ENCODE measurements around the gene FOXL2NB. TPM values are rescaled to one million over a fixed set of nuclear protein-coding genes. Genes with fewer than 3 reads are reported as not detected.

The FOXL2NB gene
- polyA plus RNA-seq, 2 donors, result 0.04 to 0.06 TPM

DNA sequence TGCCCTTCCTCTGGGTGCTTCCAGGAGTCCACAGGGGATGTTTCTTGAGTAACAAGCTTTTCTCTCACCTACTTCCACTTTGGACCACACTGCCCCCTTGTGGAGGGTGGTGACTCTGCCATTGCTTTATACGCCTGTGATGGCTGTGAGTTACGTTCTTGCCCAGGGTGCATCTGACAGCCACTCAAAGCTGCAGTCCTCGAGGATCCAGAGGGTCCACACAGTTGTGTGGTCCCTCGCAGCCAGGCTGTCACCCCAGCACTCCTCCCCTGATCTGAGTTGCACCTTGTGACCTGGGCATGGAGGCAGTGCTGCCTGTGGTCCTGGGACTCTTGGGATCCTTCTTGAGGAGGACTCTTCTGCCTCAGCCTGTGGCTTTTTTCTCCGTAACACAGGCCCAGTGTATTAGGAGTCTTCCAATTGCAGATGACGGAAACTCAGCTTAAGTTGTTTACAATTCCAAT lies 23.5 kb upstream of the FOXL2NB start:
- Histone ChIP-seq H3K4me1 (ENCODE audit: control insufficient read depth in 2 of 2, insufficient read depth in 2 of 2, low read length in 1 of 2) (peaks cover 0 to 2% of the 10 kb centered on the region in 2 donors), H3K4me3 (ENCODE audit: low read depth in 1 of 2, low read length in 2 of 2) (no peak overlapping the region), H3K27ac (ENCODE audit: low read depth in 2 of 2, low read length in 1 of 2) (no peak overlapping the region), H3K27me3 (ENCODE audit: control insufficient read depth in 1 of 2, insufficient read depth in 2 of 2, low read length in 2 of 2) (no peaks in the 10 kb centered on the region), H3K36me3 (ENCODE audit: control insufficient read depth in 2 of 2, insufficient read depth in 2 of 2, low read length in 1 of 2) (no peaks in the 10 kb centered on the region), H3K9me3 (ENCODE audit: control insufficient read depth in 2 of 2, insufficient read depth in 1 of 2, low read depth in 1 of 2, low read length in 1 of 2) (peaks cover 0 to 2% of the 10 kb centered on the region in 2 donors)
- WGBS, 2 donors, result 21 to 24% methylated on average over 6 of the region's 6 CpGs

DNA sequence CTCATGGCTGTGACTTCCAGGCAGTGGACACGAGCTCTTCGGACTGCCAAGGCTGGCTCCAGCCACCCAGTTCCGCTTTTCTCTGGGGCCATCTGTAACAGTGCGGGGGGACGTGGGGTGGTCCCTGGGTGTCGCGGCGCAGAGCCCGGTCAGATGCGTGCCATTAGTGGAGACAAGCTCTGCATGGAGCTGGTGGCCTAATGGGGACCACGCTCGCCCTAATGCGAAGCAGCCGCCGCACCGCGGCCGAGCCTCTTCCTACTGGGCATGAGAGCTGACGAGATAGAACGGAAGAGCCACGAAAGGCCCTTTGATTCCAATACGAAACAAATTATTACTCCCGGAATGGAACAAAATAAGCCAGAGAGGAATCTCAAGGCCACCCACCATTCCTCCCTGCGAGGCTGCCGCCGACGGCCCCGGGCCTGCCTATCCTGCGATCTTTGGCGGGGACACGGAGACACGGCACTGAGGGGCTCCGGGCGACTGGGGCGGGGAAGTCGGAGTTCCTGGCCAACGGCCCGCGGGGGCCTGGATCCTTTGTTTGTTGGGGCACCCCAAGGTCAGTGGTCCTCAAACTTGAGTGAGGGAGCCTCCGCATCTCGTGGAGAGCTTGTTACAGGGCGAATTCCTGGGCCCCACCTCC lies 18.2 kb upstream of the FOXL2NB start:
- Histone ChIP-seq H3K4me3 (ENCODE audit: low read depth in 1 of 2, low read length in 2 of 2) (no peak overlapping the region), H3K27ac (ENCODE audit: low read depth in 2 of 2, low read length in 1 of 2) (no peak overlapping the region), H3K4me1 (ENCODE audit: control insufficient read depth in 2 of 2, insufficient read depth in 2 of 2, low read length in 1 of 2) (no peaks in the 10 kb centered on the region), H3K9me3 (ENCODE audit: control insufficient read depth in 2 of 2, insufficient read depth in 1 of 2, low read depth in 1 of 2, low read length in 1 of 2) (no peaks in the 10 kb centered on the region), H3K27me3 (ENCODE audit: control insufficient read depth in 1 of 2, insufficient read depth in 2 of 2, low read length in 2 of 2) (no peaks in the 10 kb centered on the region), H3K36me3 (ENCODE audit: control insufficient read depth in 2 of 2, insufficient read depth in 2 of 2, low read length in 1 of 2) (no peaks in the 10 kb centered on the region)
- WGBS, 2 donors, result 95% methylated on average over 42 of the region's 42 CpGs

DNA sequence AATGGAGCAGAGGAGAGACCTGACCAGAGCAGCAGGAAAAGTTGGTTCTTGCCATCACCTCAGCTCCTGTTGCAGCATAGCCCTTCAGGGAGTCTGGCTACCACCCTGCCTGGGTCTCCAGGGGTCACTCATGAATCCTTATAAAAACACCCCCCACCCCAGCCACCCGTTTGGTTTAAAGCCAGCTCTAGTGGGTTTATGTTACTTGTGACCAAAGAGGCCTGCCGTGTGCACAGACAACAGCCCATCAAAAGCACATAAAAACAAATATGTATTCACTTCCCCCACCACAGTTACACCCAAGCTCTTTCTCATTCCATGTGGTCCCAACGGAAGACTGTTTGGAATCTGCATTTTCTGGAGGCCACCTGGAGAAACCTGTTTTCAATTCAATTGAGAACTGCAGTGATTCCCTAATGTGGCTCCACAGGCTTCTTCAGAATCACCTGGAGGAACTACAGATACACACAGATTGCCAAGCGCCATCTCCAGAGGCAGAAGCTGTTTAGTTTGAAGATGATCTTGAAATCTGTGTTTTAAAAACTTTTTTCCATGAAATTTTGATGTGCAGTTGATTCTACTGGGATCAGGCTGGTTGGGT lies 13.8 kb upstream of the FOXL2NB start:
- H3K4me1 ChIP-seq (ENCODE audit: control insufficient read depth in 2 of 2, insufficient read depth in 2 of 2, low read length in 1 of 2), result peaks cover 7 to 16% of the 10 kb centered on the region in 2 donors
- peaks cover 7 to 19% of the 10 kb centered on the region in 2 donors for H3K27me3 ChIP-seq (ENCODE audit: control insufficient read depth in 1 of 2, insufficient read depth in 2 of 2, low read length in 2 of 2)
- 76 to 83% methylated on average over 4 of the region's 4 CpGs for WGBS, 2 donors
- H3K4me3 ChIP-seq (ENCODE audit: low read depth in 1 of 2, low read length in 2 of 2), result no peak overlapping the region
- H3K9me3 ChIP-seq (ENCODE audit: control insufficient read depth in 2 of 2, insufficient read depth in 1 of 2, low read depth in 1 of 2, low read length in 1 of 2), result peaks cover 0 to 3% of the 10 kb centered on the region in 2 donors
- H3K27ac ChIP-seq (ENCODE audit: low read depth in 2 of 2, low read length in 1 of 2), result no peak overlapping the region
- no peaks in the 10 kb centered on the region for H3K36me3 ChIP-seq (ENCODE audit: control insufficient read depth in 2 of 2, insufficient read depth in 2 of 2, low read length in 1 of 2)

DNA sequence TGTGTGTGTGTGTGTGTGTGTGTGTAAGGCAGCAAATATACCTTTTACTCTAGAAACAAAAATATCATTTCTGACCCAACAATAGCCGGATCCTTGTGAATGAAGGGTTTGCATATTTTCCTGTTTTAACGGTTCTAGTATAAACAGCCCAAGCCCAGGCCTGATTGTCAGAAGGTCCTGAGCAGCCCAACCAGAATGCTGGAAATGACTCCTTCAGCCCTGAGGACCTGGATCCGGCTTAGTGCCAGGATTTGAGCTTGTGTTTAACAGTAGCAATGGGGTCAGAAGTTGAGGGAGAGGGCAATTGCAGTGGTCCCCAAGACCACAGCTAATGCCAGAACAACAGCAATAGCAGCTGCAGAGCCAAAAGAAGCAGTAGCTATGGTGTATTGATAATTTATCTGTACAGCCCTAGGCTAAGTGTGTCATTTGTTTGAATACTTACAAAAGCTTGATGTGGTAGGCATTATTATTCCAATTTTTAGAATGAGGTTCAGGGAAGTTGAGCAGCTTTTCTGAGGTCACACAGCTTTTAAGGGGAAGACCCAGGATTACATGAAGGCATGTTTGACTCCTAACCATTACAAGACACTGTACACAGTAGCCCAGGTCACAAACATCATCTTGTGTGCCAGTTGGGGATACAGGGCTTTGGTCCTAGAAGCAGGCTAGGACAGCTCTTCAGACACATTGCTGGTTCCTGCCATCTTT lies 12.9 kb upstream of the FOXL2NB start:
- 50 to 67% methylated on average over 3 of the region's 3 CpGs for WGBS, 2 donors
- Histone ChIP-seq H3K27ac (ENCODE audit: low read depth in 2 of 2, low read length in 1 of 2) (no peak overlapping the region), H3K27me3 (ENCODE audit: control insufficient read depth in 1 of 2, insufficient read depth in 2 of 2, low read length in 2 of 2) (peaks cover 7 to 26% of the 10 kb centered on the region in 2 donors), H3K4me3 (ENCODE audit: low read depth in 1 of 2, low read length in 2 of 2) (no peak overlapping the region), H3K36me3 (ENCODE audit: control insufficient read depth in 2 of 2, insufficient read depth in 2 of 2, low read length in 1 of 2) (no peaks in the 10 kb centered on the region), H3K4me1 (ENCODE audit: control insufficient read depth in 2 of 2, insufficient read depth in 2 of 2, low read length in 1 of 2) (peaks cover 7 to 16% of the 10 kb centered on the region in 2 donors), H3K9me3 (ENCODE audit: control insufficient read depth in 2 of 2, insufficient read depth in 1 of 2, low read depth in 1 of 2, low read length in 1 of 2) (peaks cover 0 to 3% of the 10 kb centered on the region in 2 donors)

DNA sequence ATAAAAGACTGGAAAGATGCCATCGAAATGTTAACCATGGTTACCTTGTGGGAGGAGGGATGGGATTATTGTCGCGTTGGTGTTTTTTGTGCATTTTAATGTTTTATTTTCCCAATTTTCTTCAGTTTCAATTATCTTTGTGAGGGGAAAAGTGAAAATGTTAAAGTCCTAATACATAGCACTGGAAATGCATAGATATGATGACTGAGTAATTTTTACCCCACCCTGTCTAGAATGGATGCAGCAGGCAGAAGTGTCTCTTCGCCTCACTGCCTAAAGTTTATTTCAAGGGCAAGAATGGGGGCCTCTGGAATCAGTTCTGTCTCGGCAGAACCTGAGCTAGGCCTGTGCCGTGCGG lies 11.5 kb upstream of the FOXL2NB start:
- Histone ChIP-seq H3K36me3 (ENCODE audit: control insufficient read depth in 2 of 2, insufficient read depth in 2 of 2, low read length in 1 of 2) (no peaks in the 10 kb centered on the region), H3K9me3 (ENCODE audit: control insufficient read depth in 2 of 2, insufficient read depth in 1 of 2, low read depth in 1 of 2, low read length in 1 of 2) (peaks cover 0 to 3% of the 10 kb centered on the region in 2 donors), H3K4me1 (ENCODE audit: control insufficient read depth in 2 of 2, insufficient read depth in 2 of 2, low read length in 1 of 2) (peaks cover 12 to 16% of the 10 kb centered on the region in 2 donors), H3K4me3 (ENCODE audit: low read depth in 1 of 2, low read length in 2 of 2) (no peak overlapping the region), H3K27ac (ENCODE audit: low read depth in 2 of 2, low read length in 1 of 2) (no peak overlapping the region), H3K27me3 (ENCODE audit: control insufficient read depth in 1 of 2, insufficient read depth in 2 of 2, low read length in 2 of 2) (peaks cover 7 to 37% of the 10 kb centered on the region in 2 donors)
- WGBS, 2 donors, result 75 to 79% methylated on average over 7 of the region's 7 CpGs

DNA sequence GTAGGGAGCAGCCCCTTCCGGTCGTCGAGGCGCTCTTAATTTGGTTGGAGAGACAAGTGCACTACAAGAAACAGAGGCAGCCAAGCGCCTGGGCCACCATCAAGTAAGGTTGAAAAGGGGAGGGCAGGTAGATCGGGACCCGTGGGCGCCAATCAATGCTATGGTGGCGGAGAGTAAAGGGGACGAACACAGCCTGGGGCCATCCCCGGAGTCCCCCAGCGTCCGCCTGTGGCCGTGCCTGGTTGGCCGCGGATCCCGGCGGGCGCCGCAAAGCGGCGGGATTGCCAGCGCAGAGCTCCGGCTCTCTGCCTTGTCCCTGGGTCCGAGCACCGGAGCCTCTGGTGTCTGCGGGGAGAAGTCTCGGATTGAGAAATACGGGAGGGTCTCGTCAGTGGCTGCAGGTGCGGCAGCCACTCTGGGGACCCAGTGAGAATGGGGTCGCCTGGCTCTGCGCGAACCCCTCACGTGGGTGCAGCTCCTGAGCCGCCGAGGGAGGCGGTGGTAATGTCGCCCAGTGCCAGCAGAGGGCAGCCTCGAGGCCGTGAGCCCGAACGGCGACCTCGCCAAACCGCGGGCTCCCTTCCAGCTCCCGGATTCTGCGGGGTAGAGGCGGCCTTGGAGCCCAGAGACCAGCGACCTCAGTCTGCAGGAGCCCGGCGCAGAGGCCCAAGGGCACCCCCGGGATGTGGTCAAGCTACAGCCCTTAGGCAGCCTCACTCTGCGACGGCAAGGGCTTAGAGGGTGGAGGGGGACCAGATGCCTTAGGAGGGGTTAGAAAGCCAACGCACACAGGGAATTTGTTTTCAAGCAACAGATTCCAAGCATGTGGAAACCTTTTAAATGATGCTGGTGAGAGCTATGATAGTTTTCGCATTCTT lies 10.9 kb upstream of the FOXL2NB start:
- Histone ChIP-seq H3K4me3 (ENCODE audit: low read depth in 1 of 2, low read length in 2 of 2) (peak overlapping the region in 1 of 2 donors; percentile 24), H3K9me3 (ENCODE audit: control insufficient read depth in 2 of 2, insufficient read depth in 1 of 2, low read depth in 1 of 2, low read length in 1 of 2) (peaks cover 0 to 3% of the 10 kb centered on the region in 2 donors), H3K27me3 (ENCODE audit: control insufficient read depth in 1 of 2, insufficient read depth in 2 of 2, low read length in 2 of 2) (peaks cover 10 to 40% of the 10 kb centered on the region in 2 donors), H3K4me1 (ENCODE audit: control insufficient read depth in 2 of 2, insufficient read depth in 2 of 2, low read length in 1 of 2) (peaks cover 12 to 16% of the 10 kb centered on the region in 2 donors), H3K27ac (ENCODE audit: low read depth in 2 of 2, low read length in 1 of 2) (no peak overlapping the region), H3K36me3 (ENCODE audit: control insufficient read depth in 2 of 2, insufficient read depth in 2 of 2, low read length in 1 of 2) (no peaks in the 10 kb centered on the region)
- WGBS, 2 donors, result 5% methylated on average over 58 of the region's 58 CpGs

DNA sequence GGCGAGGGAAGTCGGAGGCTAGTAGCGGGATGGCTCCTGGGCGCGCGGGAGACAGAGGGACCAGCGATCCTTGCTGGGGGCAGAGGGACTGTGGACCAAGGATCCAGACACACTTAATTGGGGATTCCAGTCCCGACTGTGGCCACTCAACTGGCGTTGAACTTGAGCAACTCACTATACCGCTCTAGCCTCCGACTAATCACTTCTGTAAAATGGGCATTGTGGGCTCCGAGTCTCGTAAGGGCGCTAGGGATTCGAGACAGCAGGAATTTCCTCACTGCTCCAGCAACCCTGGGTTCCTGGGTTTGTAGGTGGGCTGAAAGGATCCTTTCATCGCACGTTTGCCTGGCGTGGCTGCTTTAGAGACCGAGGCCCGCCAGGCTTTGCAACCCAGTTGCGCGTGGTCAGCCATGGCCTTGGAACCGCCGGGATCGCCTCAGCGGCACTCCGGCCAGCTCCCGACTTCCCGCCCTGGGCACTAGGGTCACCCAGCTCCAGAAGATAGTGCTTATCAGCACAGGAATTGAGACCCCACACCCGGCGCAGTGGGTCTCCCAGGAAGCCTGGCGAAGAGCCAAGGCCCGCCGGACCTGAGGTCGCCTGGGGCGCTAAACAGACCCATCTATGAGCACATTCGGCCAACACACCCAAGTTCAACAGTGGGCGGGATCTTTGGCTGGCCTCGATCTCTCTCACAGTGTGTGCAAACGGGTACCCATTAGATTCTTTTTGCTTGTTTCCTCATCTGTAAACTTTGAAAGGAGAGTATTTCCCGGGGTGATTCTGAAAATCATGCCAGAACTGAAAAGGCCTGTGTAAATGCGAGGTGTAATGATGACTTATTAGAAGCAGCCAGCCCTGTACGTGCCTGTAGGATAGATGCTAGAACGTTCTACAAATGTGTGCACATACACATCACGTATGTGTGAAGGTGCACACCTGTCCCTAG lies 10.0 kb upstream of the FOXL2NB start:
- Histone ChIP-seq H3K4me1 (ENCODE audit: control insufficient read depth in 2 of 2, insufficient read depth in 2 of 2, low read length in 1 of 2) (peaks cover 12 to 16% of the 10 kb centered on the region in 2 donors), H3K4me3 (ENCODE audit: low read depth in 1 of 2, low read length in 2 of 2) (no peak overlapping the region), H3K27me3 (ENCODE audit: control insufficient read depth in 1 of 2, insufficient read depth in 2 of 2, low read length in 2 of 2) (peaks cover 16 to 44% of the 10 kb centered on the region in 2 donors), H3K27ac (ENCODE audit: low read depth in 2 of 2, low read length in 1 of 2) (no peak overlapping the region), H3K36me3 (ENCODE audit: control insufficient read depth in 2 of 2, insufficient read depth in 2 of 2, low read length in 1 of 2) (no peaks in the 10 kb centered on the region), H3K9me3 (ENCODE audit: control insufficient read depth in 2 of 2, insufficient read depth in 1 of 2, low read depth in 1 of 2, low read length in 1 of 2) (peaks cover 0 to 3% of the 10 kb centered on the region in 2 donors)
- 12 to 13% methylated on average over 45 of the region's 45 CpGs for WGBS, 2 donors

DNA sequence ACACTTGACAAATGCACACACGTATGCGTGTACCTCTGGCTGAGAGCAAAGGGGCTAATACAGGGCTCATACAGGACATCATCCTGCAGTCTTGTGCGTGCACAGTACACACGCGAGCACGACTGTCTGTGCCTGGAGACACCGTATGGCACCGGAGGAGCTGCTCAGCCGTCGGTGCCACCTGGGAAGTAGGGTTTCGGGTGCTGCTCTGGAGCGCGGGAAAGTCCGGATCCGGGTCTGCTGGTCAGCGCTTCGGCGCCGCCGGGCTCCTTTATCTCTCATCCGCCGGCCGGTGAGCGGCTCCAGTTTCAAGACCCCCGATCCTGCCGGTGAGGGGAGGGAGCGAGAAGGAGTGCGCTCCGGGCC lies 9.3 kb upstream of the FOXL2NB start:
- no peak overlapping the region for H3K4me3 ChIP-seq (ENCODE audit: low read depth in 1 of 2, low read length in 2 of 2)
- no peak overlapping the region for H3K27ac ChIP-seq (ENCODE audit: low read depth in 2 of 2, low read length in 1 of 2)
- H3K27me3 ChIP-seq (ENCODE audit: control insufficient read depth in 1 of 2, insufficient read depth in 2 of 2, low read length in 2 of 2), result peaks cover 23 to 45% of the 10 kb centered on the region in 2 donors
- peaks cover 12 to 16% of the 10 kb centered on the region in 2 donors for H3K4me1 ChIP-seq (ENCODE audit: control insufficient read depth in 2 of 2, insufficient read depth in 2 of 2, low read length in 1 of 2)
- no peaks in the 10 kb centered on the region for H3K36me3 ChIP-seq (ENCODE audit: control insufficient read depth in 2 of 2, insufficient read depth in 2 of 2, low read length in 1 of 2)
- peaks cover 0 to 3% of the 10 kb centered on the region in 2 donors for H3K9me3 ChIP-seq (ENCODE audit: control insufficient read depth in 2 of 2, insufficient read depth in 1 of 2, low read depth in 1 of 2, low read length in 1 of 2)
- 5 to 6% methylated on average over 29 of the region's 29 CpGs for WGBS, 2 donors
